GM21367 (cell line): Measurements from ENCODE around the gene DHX58.

Experiments
- ATAC-seq: cut with Tn5 transposase; IDR thresholded peaks from one replicate; pipeline ENCODE4 v1.9.1; 2021; ENCODE audit not compliant: unreplicated experiment

The DHX58 gene

DNA sequence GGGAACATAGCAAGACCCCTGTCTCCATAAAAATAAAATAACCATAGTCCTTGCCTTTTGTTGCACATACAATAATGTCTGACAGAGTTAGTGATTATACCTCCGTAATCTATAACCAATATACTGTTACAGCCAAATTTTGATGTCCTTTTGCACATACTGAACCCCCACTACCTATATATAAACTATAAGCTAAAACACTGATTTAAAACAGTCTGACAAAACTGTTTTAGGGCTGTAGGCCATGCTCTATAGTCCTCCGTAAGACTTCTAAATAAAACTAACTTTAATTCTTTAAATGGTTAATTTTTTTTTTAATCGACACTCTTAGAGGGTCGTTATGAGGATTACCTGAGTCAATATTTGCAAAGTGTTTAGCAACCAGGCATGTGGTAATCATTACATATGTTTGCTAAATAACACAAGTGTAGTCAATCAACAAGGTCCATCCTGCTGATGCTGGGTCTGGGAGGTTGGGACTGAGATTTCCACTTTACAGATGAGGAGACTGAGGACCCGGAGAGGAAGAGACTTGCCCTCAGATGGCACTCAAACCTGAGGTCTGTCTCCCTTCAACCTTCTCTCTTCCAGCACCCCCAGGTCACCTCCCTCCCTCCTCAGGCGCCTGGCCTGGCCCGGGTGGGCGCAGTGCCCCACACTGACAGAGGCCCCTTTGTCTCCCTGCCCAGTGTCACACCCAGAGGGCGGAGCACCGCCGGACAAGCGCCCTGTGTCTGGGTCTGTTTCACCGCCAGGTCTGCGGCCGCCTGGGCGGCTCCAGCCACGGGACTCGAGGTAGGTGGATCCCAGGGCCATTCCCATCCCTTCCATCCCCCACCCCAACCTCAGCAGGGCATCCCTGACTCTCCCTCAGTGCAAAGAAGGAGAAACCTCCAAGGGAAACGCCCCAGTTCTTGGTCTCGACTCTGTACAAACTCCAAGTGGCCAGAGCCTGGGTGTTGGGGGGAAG, 24.5 kb downstream of the DHX58 start:
- ATAC-seq, result no peak

DNA sequence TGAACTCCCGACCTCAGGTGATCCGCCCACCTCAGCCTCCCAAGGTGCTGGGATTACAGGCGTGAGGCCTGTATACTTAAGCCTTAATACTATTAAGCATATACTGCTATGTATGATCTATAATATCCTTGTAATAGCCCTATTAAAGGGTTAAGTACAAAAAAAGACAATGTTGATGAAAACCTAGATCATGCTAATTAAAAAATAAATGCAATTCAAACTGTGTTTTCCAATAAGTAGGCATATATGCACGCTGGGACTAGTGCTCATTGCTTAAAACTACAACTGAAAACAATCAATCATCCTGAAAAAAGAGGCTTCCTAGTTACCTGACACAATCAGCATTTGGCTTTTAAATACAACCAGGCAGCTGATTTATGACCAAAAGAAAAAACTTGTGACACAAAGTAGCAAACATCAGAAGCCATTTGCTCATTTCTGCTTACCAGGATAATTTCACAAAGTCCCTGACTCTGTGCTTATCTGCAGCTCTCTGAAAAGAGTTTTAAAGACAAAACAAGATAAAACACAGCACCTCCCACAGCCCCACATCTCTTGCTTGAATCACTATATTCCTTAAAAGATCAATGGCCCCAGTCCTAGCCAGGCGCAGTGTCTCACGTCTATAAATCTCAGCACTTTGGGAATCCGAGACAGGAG, 25.3 kb downstream of the DHX58 start:
- ATAC-seq, result no peak

DNA sequence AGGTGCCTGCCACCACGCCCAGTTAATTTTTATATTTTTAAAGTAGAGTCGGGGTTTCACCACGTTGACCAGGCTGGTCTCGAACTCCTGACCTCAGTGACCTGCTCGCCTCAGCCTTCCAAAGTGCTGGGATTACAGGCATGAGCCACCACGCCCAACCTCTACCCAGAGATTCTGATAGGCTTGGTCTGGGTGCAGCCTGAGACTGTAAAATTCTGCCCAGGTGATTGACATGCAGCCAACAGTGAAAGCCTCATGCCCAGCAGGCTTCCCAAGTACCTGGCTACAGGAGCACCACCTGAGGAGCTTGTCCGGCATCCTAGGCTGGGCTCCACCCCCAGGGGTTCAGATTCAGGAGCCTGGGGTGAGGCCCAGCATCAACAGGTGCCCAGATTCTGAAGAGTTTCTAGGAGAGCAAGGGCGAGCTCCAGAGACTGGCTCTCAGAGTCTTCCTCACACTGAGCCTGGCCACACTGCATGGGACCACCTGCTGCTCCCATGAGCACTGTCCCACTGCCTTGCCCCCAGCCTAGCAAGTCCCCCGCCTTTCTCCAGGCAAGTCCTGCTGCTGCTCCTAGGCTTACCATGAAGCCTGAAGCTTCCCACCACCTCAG, 30.9 kb downstream of the DHX58 start:
- ATAC-seq, result no peak

DNA sequence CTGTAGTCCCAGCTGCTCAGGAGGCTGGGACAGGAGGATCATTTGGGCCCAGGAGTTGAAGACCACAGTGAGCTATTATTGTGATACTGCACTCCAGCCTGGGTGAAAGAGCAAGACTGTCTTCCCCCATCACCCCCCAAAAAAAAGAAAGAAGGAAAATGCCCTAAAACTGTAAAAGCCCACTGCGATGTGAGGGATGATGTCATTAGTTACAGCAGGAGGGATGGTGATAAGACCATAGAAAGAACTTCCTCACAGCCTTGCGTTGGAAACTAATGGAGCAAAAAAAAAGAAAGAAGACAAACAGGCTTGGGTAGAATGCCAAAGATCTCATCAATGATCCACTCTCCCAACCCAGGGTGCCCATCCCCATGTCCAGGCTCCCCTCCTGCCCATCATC, 33.0 kb downstream of the DHX58 start:
- ATAC-seq, result no peak

DNA sequence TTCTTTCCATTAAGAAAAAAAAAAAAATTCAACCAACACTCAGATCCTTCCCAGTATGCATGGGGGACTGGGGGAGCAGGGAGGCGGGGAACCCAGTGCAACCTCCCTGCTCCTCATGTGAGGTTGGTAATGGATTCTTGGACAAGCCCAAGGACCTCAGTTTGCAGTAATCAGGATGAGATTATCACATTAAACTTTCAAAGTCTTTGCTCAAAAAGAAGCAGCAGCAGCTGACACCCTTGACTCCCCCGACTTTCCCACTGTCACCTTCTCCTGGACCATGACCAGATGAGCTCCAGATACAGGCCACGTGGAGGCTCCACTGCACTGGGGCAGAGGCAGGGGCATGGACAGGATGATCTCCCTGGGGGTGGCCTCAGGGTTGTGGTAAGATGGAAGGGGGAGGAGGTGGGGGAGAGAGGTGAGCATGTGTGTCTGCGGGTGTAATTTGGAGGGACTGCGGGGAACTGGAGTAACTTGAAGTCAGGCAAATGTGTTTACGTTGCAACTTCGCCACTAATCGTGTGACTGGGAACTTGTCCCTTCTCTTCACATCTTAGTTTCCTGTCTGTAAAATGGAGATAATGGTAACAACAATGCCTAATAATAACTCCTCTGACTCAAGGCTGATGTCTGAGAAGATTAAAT, 34.0 kb downstream of the DHX58 start:
- no peak for ATAC-seq

DNA sequence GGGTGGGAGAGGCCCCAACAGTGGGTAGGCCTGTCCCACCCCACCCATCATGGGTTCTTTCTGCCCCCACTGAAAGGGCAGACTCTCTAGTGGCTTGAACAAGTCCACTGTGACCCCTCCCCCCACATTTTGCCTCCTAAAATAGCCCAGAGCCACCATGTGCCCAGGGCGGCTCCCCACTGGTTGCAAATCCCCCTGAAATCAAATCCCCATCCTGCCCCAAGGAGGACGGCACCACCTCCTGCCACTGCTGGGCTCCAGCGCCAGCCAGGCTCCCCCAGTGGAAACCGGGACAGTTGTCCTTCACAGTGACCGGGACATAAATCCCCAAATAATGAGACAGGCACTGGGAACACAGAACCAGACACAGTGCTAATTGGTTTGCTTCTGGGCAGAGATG, 34.8 kb downstream of the DHX58 start:
- ATAC-seq, result no peak

DNA sequence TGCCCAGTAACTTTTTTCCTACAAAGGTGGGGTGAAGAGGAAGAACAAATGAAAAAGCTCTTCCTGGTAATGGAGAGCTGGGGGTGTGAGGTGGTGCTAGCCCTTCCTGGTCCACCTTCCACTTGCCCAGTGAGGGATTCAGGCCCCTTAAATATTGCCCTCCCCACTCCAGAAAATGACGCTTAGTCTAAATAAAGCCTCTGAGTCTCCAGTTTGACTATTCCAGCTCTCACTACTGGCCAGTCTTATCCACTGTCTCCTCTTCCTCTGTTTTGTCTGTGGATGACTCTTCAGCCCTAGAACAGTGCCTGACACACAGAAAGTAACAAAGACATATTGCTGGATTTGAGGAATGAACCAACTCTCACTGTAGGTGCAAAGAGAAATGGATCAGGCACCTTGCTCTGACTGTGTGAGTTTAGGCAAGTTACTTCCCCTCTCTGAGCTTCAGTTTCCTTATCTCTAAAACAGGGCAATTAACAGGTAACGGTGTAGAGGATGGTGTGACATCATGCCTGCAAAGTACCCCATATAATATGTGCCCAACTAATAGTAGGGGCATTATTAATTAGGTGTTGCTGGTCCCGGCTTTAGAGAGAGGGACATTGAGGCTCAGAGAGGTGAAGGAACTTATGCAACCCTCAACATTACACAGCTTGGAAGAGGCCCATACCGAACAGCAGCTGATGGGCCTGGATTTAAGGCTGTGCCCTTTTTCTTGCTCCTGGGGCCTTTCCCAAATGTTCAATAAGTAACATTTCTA, 35.5 kb downstream of the DHX58 start:
- ATAC-seq, result no peak

DNA sequence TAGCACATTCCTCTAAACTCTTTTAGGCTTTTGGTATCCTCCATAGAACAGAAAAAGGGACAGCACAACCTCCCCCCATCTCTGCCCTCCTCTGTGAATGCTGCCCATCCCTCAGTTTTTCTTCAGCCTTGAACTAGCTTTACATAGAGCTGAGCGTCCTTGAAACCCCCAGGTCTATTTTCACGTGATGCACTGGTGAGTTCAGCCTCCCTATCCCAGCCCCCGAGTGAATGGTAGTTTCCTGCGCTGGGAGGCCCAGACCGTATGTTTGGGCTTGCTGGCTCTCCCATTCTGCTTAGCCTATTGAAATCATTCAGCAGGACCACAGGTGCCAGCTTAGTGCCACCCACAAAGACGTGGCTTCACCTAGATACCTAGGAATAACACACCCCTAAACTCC, 36.7 kb downstream of the DHX58 start:
- ATAC-seq, result no peak

DNA sequence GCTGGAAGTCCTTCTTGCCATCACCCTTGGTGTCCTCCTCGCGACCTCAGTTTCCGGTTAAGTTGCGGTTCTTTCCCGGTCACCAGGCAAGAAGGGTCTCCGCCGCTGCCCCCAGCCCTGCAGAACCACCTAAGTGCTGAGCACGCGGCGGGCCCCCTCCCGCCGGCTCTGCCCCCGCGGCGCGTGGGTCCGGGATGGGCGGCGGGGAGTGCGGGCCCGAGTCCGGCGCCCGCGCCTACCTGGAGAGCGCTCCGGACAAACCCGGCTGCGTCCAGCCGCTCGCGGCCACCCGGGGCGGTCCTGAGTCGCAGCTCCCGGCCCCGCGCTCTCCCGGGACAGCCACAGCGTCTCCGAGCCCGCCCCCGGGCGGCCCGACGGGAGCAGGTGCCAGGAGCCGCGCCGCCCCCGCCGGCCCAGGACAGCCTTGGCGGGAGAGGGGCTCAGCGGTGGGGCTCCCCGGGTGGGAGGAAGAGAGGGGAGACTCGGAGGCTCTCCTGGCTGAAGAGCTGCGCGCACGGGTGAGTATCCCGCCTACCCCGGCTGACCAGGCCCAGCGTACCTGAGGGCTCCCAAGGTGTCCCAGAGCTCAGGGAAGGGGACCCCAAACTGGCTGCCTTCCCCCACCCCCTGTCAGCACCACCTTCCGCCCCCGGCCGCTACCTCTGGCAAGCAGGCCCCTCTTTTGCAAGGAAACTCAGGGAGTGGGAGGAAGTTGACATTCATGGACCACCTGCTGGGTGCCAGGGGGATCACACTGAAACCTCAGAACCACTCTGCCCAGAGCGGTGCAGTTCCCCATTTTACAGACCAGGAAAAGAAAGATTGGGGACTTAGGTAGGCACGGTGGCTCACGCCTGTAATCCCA, 40.0 kb downstream of the DHX58 start:
- no peak for ATAC-seq

DNA sequence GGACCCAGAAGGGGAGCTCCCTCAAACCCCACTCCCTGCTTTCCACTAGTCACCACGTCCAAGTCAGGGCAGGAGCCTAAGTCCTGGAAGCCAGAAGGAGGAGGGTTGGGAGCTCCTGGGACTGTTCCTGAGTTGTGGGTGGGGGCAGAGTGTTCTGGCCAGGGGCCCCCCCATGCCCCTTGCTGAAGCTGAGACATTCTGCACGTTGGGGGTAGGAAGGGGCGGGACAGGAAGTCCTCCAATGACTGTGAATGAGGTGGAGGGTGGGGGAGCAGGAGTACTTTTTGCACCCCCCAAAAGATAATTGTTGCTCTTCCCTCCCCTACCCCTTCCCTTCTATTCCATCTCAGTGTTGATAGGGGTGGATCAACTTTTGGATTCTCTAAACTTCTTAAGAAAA, 40.7 kb downstream of the DHX58 start:
- no peak for ATAC-seq

DNA sequence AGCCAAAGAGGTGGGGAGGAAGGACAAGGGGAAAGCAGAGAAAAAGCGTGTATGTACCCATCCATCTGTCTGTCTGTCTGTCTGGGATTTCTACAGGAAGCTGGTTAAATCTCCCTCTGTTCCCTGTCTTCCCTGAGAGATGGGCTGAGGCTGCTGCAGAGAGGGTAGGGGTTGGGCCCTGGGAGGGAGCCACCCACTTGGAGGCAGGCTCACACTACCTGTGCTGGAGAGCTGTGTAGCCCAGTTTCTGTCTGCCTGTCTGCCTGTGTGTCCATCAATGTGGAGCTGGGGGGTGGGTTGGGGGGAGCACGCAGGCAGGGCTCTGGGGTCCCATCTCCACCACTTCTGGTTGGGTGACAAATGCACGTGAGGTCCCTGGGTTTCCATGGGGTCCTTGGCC, 43.5 kb downstream of the DHX58 start:
- ATAC-seq, result no peak

DNA sequence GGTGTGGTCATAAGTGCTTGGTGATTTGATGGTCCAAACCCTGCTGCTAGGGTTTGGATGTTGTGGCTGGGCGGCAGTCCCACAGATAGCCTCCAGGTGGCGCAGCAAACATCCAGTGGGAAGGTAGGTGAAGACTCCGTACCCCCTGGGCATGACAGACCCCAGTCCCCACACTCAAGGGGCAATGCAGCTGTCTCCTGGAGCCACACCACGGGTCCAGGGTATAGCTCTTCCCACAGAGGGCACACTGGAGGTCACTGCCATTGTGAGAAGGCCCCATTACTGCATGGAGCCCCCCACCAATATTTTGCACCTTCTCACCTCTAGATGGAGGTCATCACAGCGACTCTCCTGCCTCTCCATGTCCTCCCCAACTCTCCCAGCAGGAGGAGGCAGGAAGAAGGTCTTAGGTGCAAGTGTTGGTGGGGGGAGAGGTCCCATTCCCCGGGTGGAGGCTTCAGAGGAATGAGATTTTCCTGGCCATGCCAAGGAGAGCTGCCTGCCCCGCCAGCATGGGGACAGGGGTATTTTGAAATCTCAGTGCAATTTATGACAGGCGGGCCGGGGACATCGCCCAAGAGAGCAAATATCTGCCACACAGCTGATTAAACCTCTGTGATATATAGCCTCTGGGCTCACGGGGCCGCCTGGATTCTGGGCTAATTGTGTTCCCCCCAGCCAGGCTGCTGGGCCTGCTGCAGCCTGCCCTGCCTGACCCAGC, 45.0 kb downstream of the DHX58 start:
- ATAC-seq, result no peak

DNA sequence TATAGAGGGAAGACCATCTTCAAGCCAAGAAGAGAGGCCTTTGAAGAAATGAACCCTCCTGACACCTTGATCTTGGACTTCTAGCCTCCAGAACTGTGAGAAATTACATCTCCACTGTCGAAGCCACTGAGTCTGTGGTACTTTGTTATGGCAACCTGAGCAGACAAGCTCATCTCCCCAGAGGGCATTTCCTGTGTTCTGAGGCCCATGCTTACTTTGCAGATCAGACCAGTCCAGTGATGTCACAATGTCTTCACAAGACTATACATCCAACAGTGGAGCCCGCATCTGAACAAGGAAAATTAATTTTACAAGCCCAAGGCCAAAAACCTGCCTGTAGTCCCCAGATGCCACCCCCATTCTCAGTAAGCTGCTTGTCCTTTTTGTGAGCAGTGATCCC, 47.3 kb downstream of the DHX58 start:
- no peak for ATAC-seq

DNA sequence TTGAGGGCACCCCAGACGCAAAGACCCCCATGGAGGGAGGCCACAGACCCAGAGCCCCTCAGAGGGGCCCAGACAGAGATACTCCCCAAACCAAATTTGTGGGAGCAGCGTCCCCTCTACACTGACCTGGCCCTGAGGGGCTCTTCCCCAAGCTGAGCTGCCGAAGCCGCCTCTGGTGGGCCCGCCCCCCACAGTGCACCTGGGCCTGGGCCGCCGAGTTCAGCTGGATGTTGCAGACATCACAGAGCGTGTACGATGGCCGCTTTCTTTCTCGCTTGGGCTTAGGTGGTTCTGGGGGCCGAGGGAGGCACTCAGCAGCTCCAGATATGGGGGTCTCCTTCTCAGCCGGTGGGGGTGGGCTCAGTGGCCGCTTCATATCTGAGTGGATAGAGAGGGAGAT, 49.8 kb downstream of the DHX58 start:
- ATAC-seq, result no peak

DNA sequence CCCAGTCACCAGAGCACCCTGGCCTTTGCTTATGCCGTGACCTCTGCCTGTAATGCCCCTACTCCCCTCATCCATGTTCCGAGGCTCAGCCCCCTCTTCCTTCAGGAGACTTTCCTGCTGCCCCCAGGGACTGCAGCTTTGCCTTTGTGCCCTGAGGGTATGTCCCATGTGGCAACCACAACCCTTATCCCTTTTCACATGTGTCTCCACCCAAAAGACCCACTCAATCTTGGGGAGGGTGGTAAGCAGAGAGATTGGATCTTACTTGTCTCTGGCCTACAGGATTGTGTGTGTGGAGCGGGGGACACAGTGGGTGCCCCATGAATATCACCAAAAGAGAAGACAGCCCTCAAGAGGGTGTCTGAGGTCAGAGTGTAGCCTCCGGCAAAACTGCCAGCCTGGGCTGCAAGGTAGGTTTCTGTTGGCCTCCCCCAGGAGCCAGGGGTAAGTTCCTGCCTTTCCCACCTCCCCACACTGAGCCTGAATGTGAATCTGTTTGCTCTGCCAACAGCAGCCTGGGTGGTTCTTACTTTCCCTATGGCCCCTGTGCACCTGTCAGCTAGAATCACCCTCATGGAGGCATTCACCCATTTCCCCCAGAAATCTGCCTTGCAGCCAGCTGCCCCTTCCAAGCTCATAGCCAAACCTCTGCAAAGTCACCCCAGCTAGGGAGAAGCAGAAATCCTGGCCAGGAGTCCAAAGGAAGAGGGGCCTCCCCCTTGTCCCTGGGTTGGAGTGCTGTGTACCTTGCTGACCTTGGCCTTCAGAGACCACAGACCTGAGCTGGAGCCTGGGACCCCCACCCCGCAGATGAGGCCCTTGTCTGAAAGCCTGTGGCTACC, 50.6 kb downstream of the DHX58 start:
- ATAC-seq, result no peak

DNA sequence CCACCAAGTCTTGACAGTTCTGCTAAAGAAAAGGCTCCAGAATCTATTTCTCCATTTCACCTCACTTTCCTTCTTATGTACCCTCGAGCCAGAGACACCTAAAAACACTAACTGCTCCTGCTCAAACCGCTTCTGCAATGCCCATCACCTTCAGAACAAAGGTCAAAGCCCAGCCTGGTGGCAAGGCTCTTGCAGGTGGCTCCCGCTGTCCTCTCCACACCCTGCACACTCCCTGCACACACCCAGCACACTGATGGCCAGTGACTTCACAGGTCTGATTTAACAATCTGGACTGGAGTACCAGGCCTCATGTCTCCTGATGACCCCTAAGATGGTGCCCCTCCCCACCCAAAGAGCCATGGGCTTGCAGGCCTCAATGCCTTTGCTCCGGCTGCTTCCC, 52.3 kb downstream of the DHX58 start:
- no peak for ATAC-seq

DNA sequence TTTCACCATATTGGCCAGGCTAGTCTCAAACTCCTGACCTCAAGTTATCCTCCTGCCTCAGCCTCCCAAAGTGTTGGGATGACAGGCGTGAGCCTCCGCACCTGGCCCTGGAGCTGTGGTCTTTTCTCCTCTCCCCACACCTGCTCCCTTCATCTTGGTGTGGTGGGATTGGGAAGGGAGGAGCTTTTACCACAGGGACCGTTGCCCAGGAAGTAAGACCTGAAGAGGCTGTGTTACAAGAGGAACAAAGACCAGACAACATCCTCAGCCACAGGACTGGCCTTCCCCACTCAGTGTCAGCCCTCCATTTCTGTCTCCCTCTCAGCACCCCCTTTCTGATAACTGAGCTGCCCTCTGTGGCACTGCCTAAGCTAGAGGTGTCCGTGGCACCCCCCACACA, 52.7 kb downstream of the DHX58 start:
- ATAC-seq, result no peak

DNA sequence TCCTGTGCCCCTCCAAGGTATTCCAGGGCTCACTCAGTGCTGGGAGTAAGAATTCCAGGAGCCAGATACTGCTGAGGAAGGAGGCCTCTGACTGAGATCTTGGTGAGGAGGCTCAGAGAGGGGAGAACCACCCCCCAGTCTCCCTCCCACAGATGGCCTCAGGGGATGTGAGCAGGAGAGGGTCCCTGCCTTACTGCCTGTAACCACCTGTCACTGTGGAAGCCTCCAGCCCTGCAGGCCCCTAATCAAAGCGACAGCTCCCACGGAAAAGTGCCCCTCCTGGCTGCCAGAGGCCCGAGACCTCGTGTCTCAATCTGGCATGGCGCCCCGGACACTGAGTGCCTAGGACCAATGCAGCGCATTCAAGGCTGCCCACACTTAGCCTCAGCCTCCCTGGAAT, 54.5 kb downstream of the DHX58 start:
- ATAC-seq, result no peak
